HepG2 (cell line): ENCODE results near the gene PRSS58. TPM values are rescaled to one million over a fixed set of nuclear protein-coding genes. Genes with fewer than 3 reads are reported as not detected.

Source experiments
- CBFB ChIP-seq: sonication (generic); formaldehyde crosslinking; IDR thresholded peaks from 2 replicates; pipeline ENCODE4 v1.4.0; 2020; ENCODE audit warnings: missing genetic modification reagents
- DR1 ChIP-seq: sonication (generic); formaldehyde crosslinking; IDR thresholded peaks from 2 replicates; pipeline ENCODE4 v1.8.0; 2021; ENCODE audit warnings: mild to moderate bottlenecking, missing genetic modification reagents, inconsistent platforms
- FOSL2 ChIP-seq: sonication (generic); formaldehyde crosslinking; IDR thresholded peaks from 2 replicates; pipeline ENCODE4 v1.4.0; 2020; ENCODE audit warnings: missing genetic modification reagents
- HOXA9 ChIP-seq: sonication (generic); formaldehyde crosslinking; IDR thresholded peaks from 2 replicates; pipeline ENCODE4 v1.8.1; 2022; ENCODE audit warnings: missing genetic modification reagents, mild to moderate bottlenecking, moderate library complexity, borderline replicate concordance
- MXI1 ChIP-seq: IDR thresholded peaks from 3 replicates; pipeline ENCODE4 v1.6.1; 2012; ENCODE audit warnings: low read depth, low read length, inconsistent platforms, borderline replicate concordance
- NFKB2 ChIP-seq: sonication (generic); formaldehyde crosslinking; IDR thresholded peaks from 2 replicates; pipeline ENCODE4 v1.4.0; 2020; ENCODE audit warnings: missing genetic modification reagents, borderline replicate concordance
- PHF5A ChIP-seq: IDR thresholded peaks from one replicate; pipeline ENCODE4 v1.6.1; 2018; ENCODE audit warnings: low read depth, missing genetic modification reagents; ENCODE audit not compliant: unreplicated experiment
- ZNF205 ChIP-seq: IDR thresholded peaks from 2 replicates; pipeline ENCODE4 v1.6.1; 2018; ENCODE audit warnings: missing biosample characterization, missing genetic modification reagents
- ZNF253 ChIP-seq: sonication (generic); formaldehyde crosslinking; IDR thresholded peaks from 2 replicates; pipeline ENCODE4 v1.8.0; 2022; ENCODE audit warnings: mild to moderate bottlenecking, missing genetic modification reagents, borderline replicate concordance
- polyA plus RNA-seq, 8 experiments: library from polyadenylated mRNA; depleted of rRNA in 3 of 8; stranded (reverse) in 7 of 8; unstranded in 1 of 8; fragments of >200 nt; fragmentation: Illumina TruSeq in 4 of 8; extraction: Trizol in 4 of 8; gene quantifications; 2 replicates each; pipeline versions ENCODE4 v1.2.1 to v1.2.3, GENCODE V29; 2011 to 2016; ENCODE audit warnings: low read depth in 4 of 8, missing spikeins in 1 of 8, mixed read lengths in 1 of 8; ENCODE audit not compliant: insufficient read depth in 1 of 8
- total RNA-seq, 5 experiments: library from RNA; depleted of rRNA; stranded (reverse); fragments of >200 nt; fragmentation: Illumina TruSeq; extraction: Trizol; gene quantifications; 2 replicates each; pipeline ENCODE4 v1.2.3, GENCODE V29; 2016; ENCODE audit warnings: low read depth in 1 of 5
- TF ChIP-seq, protein P1 (sequence below): fragments of 450-650 bp; IDR thresholded peaks from 2 replicates; pipeline ENCODE4 v1.6.1; 2017; ENCODE audit warnings: mild to moderate bottlenecking
- TF ChIP-seq, protein P2 (sequence below): sonication (generic); formaldehyde crosslinking; IDR thresholded peaks from 2 replicates; pipeline ENCODE4 v1.5.1; 2020; ENCODE audit warnings: missing genetic modification reagents, mild to moderate bottlenecking, borderline replicate concordance

The PRSS58 gene
- total and polyA plus RNA-seq, 2 of the 13 experiments (the other 11 are each of a cell fraction or from before 2014, with no cell fraction given) = not detected

DNA sequence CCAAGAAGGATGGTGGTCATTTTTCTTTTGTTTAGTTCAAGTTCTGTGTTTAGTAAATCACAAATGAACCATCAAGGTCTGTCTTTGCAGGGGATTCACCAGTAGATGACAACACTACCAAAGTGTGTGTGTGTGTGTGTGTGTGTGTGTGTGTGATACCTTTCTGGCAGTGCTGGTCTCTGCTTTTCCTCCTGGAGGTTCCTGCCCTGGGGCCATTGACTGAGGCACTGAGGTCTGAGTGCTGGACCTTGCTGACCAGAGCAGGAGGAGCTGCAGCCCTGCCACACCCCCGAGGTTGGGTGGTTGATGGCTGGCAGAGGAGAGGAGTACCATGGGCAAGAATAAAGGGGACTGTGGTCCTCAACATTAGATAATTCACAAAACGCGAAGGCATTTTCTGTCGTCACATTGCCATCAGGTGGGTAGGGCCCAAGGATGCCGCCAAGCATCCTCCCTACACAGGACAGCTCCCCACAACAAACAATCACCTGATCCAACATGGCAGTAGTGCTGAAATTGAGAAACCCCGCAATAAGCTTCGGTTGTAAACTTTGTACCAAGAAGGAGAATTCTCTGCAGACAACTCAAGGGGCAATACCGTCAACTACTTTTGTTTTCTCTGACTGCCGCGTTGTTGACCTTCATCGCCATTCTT is 49.5 kb upstream of the PRSS58 start (continued):
- TF ChIP-seq HOXA9 (CRISPR knock-in tag) = no peak
- TF ChIP-seq CBFB (CRISPR knock-in tag) = no peak
- TF ChIP-seq, protein P1, sequence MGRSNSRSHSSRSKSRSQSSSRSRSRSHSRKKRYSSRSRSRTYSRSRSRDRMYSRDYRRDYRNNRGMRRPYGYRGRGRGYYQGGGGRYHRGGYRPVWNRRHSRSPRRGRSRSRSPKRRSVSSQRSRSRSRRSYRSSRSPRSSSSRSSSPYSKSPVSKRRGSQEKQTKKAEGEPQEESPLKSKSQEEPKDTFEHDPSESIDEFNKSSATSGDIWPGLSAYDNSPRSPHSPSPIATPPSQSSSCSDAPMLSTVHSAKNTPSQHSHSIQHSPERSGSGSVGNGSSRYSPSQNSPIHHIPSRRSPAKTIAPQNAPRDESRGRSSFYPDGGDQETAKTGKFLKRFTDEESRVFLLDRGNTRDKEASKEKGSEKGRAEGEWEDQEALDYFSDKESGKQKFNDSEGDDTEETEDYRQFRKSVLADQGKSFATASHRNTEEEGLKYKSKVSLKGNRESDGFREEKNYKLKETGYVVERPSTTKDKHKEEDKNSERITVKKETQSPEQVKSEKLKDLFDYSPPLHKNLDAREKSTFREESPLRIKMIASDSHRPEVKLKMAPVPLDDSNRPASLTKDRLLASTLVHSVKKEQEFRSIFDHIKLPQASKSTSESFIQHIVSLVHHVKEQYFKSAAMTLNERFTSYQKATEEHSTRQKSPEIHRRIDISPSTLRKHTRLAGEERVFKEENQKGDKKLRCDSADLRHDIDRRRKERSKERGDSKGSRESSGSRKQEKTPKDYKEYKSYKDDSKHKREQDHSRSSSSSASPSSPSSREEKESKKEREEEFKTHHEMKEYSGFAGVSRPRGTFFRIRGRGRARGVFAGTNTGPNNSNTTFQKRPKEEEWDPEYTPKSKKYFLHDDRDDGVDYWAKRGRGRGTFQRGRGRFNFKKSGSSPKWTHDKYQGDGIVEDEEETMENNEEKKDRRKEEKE = no peak
- no peak for TF ChIP-seq MXI1
- no peak for TF ChIP-seq NFKB2 (CRISPR knock-in tag)
- TF ChIP-seq PHF5A (CRISPR knock-in tag) = no peak
- TF ChIP-seq DR1 (CRISPR knock-in tag) = no peak
- TF ChIP-seq, protein P2, sequence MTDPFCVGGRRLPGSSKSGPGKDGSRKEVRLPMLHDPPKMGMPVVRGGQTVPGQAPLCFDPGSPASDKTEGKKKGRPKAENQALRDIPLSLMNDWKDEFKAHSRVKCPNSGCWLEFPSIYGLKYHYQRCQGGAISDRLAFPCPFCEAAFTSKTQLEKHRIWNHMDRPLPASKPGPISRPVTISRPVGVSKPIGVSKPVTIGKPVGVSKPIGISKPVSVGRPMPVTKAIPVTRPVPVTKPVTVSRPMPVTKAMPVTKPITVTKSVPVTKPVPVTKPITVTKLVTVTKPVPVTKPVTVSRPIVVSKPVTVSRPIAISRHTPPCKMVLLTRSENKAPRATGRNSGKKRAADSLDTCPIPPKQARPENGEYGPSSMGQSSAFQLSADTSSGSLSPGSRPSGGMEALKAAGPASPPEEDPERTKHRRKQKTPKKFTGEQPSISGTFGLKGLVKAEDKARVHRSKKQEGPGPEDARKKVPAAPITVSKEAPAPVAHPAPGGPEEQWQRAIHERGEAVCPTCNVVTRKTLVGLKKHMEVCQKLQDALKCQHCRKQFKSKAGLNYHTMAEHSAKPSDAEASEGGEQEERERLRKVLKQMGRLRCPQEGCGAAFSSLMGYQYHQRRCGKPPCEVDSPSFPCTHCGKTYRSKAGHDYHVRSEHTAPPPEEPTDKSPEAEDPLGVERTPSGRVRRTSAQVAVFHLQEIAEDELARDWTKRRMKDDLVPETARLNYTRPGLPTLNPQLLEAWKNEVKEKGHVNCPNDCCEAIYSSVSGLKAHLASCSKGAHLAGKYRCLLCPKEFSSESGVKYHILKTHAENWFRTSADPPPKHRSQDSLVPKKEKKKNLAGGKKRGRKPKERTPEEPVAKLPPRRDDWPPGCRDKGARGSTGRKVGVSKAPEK (CRISPR knock-in tag) = no peak
- TF ChIP-seq ZNF253 = no peak
- no peak for TF ChIP-seq ZNF205 (CRISPR knock-in tag)
- no peak for TF ChIP-seq FOSL2
